Measurements from ENCODE around the gene CRIP2.

DNA sequence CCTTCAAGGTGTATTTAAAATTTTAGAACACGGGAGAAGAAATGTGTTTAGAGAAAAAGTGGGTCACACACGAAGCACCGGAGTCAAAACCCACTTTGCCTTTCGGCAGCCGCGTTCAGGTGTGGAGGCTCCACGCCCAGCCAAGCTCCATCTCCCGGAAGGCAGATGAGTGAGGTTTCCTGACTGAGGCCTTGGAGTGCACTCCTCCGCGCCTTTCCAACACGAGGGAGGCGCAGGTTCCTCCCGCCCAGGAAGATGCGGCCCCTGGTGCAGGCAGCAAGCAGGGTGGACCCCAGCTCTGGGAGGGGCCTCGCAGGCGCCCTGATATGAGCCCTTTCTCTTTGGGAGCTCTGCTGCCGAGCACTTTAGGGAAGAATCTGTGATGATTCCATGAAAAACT is 32.5 kb upstream of the CRIP2 start:
- no peak for TF ChIP-seq ARNT (IDR thresholded peaks at IDR 0.05)
- no peak for TF ChIP-seq RNF2 (IDR thresholded peaks at IDR 0.05)
